NCI-H524 (cell line): ENCODE results near the gene NFIA.

Experiments used
- DNase-seq, 2 experiments: peaks; one replicate each; lab custom pipeline; 2025; lab: John Stamatoyannopoulos, UW

NFIA gene

GRCh38 chr1:61130338-61131000 lies 48.1 kb downstream of the NFIA start:
- DNase-seq: no peak

DNA sequence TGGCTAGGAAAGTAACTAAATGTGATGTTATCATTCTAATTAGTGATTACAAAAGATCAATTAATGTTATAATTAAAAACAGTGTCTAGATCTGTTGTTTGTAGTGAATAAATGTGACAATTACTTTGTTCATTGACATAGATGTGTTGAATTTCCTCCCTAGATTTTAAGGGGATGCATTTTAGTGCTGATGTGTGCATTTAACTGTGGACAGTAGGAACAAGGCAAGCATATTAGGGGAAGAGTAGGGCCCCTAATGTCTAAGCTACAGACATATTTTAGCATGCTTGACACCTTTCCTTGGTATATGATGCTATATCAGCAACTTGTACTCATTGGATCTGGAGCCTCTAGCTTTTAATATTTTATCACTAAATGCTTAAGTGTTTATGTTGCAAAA lies 48.9 kb downstream of the NFIA start:
- DNase-seq: no peak

DNA sequence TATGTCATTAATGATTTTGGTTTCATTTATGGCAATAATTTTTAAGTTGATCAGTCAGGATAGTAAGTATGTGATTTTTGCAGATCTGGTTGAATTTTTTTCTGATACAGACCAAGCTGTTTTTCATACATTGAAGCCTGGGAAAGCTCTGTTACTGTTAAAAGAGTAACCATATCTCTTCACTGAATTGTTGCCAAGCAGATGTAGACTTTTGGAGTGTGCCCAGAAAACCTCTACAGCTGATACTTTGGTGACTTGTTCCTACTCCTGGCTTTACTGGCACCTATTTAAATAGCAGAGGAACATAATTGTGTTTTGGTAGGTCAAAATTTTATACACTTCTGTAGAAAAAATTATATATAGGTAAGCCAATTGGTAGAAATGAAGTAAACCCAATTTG lies 49.4 kb downstream of the NFIA start:
- peak in 1 of 2 experiments; percentile 7 for DNase-seq

GRCh38 chr1:61132176-61132638 lies 49.8 kb downstream of the NFIA start:
- DNase-seq: no peak

GRCh38 chr1:61132645-61133334 lies 50.4 kb downstream of the NFIA start:
- DNase-seq: no peak

DNA sequence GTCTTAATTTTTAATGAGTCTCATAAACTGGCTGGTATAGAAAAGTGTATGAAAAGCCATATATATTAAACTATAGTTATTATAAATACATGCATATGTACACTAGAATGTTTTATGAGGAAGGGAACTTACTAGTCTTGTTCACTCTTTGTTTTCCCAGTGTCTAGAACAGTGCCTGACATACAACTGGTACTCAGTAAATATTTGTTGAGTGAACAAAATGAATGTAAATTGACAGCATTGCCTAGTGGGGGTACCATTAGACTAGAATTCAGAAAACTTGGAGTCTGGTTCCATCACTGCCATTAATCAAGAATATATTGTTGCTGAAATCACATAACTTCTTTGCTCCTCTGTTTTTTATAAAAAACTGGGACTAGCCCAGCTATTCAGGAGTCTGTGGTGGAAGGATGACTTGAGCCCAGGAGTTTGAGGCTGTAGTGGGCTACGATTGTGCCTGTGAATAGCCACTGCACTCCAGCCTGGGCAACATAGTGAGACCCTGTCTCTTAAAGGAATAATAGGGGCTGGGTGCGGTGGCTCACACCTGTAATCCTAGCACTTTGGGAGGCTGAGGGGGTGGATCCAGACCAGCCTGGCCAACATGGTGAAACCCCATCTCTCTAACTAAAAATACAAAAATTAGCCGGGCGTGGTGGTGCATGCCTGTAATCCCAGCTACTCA lies 51.1 kb downstream of the NFIA start:
- no peak for DNase-seq

DNA sequence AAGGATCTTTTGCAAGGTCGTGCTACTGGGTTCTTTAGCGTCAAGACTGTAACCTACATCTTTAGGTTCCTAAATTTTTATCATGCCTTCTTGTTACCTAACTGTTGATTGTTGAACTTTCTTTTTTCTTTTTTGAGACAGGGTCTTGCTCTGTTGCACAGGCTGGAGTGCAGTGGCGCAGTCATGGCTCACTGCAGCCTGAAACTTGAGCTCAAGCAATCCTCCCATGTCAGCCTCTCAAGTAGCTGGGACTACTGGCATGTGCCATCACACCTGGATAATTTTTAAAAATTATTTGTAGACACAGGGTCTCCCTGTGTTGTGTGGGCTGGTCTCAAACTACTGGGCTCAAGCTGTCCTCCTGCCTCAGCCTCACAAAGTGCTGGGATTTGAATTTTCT lies 52.9 kb downstream of the NFIA start:
- no peak for DNase-seq

GRCh38 chr1:61138305-61138704 lies 55.9 kb downstream of the NFIA start:
- no peak for DNase-seq

DNA sequence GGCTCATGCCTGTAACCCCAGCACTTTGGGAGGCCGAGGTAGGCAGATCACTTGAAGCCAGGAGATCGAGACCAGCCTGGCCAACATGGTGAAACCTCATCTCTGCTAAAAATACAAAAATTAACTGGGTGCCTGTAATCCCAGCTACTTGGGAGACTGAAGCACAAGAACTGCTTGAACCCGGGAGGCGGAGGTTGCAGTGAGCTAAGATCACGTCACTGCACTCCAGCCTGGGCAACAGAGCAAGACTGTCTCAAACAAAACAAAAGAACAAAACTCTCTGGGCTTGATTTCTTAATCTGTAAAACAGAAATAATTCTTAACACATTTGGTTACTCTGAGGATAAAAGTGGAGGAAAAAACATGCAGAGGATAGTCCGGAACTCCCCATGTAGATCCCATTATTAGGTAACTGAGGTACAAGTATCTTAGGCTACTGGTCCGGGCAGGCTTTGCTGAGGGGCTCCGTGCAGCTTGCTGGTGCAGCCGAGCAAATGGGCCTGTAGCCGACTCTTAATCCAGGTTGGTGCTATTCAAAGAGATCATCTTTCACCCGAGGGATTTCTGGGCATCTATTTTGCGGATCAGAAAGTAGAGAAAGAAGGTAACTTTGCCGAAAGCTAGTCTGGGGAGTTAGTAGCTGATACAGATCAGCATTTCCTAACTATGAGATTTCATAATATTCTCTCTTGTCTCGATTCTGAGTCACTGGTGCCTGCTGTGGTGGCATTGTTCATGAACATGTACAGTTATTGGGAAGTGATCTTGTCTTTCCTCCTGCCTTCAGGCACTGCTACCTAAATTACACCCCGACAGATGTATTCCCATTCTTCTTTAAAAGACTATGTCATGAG lies 56.8 kb downstream of the NFIA start:
- DNase-seq: peak in 1 of 2 experiments; percentile 63

GRCh38 chr1:61139775-61140549 lies 57.6 kb downstream of the NFIA start:
- DNase-seq: no peak

DNA sequence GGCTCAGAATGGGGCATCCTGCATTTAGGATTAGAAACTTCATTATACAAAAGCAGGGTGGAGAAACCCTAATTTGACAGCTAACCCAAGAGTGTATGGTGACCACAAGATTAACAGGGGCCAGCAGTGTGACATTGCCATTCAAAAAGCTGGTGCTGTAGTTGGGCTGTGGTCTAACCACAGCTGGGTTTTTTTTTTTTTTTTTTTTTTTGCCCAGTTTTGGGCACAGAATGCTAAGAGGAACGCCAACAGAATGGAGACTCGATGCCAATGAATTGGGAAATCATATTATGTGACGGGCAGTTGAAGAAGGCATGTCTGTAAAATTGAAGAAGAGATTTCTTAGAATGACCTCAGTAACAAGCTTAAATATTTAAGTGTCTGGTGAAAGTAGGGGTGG lies 58.4 kb downstream of the NFIA start:
- DNase-seq: no peak

DNA sequence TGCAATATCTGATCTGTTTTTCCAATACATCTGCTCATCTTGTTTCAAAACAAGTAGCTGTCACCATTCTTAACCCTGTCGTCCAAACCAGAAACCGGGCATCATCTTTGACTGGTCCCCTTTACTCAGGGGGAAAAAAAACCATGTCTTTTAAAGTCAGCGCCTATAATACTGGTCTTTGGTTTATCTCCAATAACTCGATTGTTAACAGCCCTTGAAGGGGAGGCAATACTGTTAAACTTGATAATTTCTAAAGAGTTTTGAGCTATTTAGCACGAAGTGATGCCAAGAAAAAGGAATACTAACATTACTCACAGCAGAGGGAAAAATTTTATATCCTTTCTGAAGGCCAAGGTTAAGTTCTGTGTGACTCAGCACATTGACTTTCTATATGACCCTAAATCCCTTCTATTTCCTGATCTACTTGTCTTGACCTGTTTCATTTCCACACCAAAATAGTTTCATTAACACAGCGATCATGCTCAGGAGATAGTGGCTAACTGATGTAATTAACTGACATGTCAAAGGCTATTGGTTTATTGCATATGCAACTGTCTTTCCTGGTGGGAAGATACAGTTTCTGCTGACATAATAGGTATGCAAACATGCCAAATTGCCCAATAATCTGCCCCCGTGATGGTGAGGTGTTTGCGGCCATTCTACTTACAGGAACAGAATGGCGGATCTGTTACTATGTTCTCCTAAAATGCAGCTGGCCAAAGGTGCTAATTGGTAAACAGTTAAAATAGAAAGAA lies 59.1 kb downstream of the NFIA start:
- DNase-seq: no peak

GRCh38 chr1:61142043-61142440 lies 59.7 kb downstream of the NFIA start:
- no peak for DNase-seq

DNA sequence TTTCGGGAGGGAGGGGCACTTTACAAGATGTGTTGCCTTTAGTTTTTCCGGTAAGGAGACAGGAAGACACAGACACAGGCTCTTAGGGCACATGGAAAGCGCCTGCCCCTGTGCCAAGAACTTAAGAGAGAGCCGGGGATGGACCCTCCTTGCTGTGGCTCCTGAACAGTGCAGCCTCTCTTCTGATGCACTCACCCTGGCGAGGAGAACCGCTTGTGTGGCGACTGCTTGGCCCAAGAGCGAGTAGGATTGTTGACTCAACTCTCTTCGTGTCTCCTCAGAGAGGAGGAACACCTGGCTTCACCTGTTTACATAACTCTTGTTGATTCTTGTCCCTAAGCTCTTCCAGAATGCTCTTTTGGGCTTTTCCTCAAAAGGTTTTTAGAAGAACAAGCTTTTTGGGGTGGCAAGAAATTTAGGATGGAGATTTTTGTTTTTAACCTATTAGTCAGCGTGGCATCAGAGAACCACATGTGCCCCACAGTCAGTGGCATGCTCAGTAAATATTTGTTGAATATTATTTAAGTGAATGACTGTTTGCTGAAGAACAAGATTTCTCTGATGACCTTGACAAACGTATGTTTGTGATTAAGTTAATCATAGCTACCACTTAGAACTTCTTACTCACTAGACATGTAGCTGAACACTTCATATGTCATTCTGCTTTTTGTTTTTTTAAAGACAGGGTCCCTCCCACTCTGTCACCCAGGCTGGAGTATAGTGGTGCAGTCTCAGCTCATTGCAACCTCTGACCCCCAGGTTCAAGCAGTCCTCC lies 60.6 kb downstream of the NFIA start:
- no peak for DNase-seq

- DNase-seq: no peak
Observed at GRCh38 chr1:61143821-61144424, 61.6 kb downstream of the NFIA start.

DNA sequence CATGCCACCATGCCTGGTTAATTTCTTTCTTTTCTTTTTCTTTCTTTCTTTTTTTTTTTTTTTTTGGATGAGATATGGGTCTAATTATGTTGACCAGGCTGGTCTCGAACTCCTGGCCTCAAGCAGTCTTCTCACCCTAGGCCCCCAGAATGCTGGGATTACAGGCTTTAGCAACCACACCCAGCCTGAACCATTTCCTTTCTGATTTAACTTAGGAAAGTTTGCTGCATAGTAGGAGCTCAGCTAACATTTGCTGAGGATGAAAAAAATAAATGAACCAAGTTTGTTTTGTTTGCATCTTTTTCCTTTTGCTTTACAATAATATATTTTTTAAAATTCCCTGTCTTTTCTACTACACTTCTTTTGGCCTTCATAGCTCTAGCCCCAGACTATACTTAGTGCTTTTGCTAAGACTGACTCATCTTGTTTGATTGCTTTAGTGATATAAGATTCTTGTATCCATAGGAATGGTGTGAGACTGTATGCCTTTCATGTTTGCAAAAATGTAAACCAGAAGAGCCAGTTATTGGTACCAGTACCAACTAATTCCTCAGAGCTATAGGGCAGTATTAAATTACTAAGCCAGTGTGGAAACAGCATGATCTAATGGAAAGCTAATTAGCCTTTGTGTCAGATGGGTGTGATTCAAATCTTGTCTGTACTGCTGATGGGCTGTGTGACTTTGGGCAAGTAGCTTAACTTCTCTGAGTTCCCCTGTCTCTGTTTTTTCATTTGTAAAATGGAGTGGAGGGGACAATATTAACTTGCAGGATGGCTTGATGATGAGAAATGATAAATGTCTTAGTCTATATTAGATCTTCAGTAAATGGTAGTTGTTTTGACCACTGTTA lies 66.9 kb downstream of the NFIA start:
- peak in 1 of 2 experiments; percentile 3 for DNase-seq

DNA sequence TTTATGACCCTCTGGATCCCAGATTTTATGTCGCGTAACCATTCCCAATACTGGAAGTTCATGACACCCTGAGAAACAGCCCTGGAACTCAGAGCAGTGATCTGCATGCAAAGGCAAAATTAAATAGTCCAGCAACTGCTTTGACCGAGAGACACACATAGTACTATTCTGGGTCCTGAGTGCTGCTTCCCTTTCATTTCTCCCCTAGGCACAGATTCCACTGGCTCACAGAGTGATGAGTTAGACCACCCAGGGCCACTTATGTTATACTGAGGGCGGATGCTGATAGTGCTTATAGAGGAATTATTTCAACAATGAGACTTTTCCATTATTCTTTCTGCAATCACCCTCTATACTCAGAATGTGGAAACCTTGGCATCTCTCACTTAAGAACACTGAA lies 69.2 kb downstream of the NFIA start:
- no peak for DNase-seq

DNA sequence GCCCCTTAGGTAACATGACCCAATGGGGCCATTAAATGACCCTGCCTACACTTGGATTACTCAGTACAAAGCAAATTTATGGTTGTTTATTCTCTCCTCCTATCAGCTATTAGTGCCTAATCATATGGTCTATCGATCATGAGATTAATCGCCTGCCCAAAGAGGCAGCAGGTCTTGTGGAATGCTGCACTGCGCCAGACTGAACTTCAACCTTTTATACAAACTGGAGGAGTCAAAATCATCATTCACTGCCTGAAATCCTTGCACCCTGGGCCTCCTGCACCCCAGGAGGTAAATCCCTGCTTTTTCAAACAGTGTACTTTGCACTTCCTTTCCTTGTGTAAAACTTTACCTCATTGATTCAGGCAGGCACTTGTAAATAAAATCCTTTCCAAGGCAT lies 69.7 kb downstream of the NFIA start:
- DNase-seq: no peak
